Stimulated activated CD4-positive, alpha-beta T cell treated with anti-CD3 and anti-CD28 coated beads, Interleukin-12 subunit alpha, Interleukin-12 subunit beta, amount 100 ng/mL, for 48 hours (primary cell): ENCODE data around the gene GRIK3.

Source experiments
- DNase-seq, 3 donors: peaks; one replicate each; pipeline ENCODE4 v3.0.0-alpha.2; 2020; ENCODE audit warnings: low read depth in 2 of 3, low spot score in 1 of 3

The GRIK3 gene

DNA sequence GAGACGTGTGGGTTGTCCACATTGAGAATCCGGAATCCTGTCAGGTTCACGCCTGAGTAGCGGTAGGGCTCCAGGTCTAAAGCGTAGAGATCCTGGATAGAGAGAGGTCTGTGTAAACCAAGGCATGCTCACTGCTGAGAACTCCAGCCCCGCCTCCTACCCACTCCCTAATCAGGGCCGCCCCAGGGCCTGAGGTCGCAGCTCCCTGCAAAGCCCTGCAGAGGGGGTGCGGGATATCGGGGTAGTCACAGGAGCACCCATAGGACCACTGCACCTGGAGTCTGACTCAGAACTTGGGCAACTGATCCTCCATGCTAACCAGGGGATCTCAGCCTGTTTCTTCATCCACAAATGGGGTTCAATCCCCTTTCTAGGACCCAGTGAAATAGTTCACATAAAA lies 174.4 kb downstream of the GRIK3 start:
- DNase-seq = no peak

GRCh38 chr1:36858981-36859380 lies 175.3 kb downstream of the GRIK3 start:
- DNase-seq = no peak

DNA sequence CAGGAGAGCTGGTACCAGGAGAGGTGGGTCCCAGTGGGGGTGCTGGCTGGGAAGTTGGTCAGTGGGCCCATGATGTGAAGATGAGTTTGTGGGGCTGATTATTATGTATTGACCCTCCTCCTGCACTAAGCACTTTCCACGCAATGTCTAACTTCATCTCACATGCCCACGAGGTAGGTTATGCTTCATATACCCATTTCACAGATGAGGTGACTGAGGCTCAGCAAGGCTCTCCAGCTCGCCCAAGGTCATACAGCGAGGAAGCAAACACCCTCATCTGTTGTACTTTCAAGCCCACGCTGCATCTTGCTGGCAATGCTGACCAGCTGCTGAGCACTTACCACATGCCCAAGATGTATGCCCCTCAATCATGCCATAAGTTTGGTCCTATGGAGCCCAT lies 175.8 kb downstream of the GRIK3 start:
- no peak for DNase-seq

GRCh38 chr1:36857754-36858153 lies 176.6 kb downstream of the GRIK3 start:
- no peak for DNase-seq

GRCh38 chr1:36855699-36856494 lies 178.4 kb downstream of the GRIK3 start:
- DNase-seq = no peak

DNA sequence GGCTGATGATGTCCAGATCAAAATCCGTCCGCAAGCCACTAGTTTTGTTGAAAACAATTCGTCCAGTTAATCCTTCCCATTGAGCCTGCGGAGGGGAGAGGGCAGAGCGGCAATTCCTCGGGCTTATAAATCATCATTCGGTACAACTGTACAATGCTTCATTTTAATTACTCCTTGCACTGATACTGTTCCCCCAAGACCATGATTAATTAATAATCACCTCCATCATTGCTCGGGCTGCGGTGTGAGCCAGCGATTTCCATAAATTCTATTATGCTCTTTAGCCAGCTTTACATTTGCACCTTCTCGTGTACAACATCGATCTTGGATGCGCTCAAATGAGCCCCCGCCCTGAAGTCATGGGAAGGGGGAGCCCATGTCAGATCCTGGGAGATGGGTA lies 180.7 kb downstream of the GRIK3 start:
- DNase-seq = no peak

- no peak for DNase-seq
Observed at GRCh38 chr1:36852586-36852985, 181.7 kb downstream of the GRIK3 start.

DNA sequence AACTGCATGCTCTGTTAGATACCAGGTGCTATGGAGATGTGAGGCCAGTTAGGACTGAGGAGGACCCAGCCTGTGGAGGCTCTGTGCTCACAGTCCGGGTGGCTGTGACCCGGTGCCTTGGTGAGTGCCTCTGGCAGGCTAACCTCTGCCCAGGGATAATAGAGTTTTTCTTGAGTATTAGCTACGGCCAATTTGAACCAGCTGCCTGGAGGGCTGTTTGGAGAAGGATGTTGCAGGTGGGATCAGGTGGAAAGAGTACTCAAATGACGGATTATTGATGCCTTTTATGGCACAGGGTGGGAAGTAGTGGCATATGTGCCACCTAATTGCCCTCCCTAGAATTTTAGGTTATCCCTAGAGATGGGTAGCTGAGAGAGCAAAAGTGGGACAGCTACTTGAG lies 182.7 kb downstream of the GRIK3 start:
- DNase-seq = no peak

GRCh38 chr1:36851087-36851486 lies 183.2 kb downstream of the GRIK3 start:
- no peak for DNase-seq

DNA sequence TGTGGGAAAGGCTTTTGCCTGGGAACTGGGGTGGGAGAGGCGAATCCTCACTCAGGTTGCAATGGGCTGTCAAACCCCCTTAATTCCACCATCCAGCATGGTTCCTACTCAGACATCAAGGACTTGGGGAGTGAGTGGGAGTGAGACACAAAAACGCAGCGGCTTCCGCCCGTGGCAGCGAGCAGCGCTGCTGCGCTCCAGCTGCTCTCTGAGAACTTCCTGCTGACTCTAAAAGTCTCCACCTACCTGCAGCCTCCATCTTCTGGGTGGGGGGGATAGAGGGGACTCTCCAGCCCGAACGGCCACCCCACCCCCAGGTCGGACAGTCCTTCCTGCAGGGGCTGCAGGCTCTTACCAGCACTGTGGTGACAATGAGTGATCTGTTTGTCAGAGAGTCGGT lies 184.4 kb downstream of the GRIK3 start:
- no peak for DNase-seq

- no peak for DNase-seq
Observed at GRCh38 chr1:36847761-36848160, 186.6 kb downstream of the GRIK3 start.

DNA sequence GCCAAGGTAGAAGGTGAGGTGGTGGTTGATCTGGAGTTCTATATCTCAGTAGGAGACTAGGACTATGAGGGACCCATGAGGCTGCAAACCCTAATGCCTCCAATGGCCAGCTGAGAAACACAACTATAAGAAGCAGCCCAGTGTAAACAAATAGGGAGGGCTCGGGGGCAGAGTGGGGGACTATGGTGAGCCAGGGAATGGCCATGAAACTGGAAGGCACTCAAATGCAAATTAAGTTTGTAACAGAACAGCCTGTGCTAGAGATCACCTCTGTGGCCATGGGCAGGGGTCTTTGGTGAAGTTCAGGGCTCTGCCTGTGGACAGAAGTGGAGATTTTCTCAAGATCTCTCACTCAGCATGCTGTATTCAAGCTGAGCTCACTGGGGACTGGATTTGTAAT lies 187.1 kb downstream of the GRIK3 start:
- DNase-seq = no peak

DNA sequence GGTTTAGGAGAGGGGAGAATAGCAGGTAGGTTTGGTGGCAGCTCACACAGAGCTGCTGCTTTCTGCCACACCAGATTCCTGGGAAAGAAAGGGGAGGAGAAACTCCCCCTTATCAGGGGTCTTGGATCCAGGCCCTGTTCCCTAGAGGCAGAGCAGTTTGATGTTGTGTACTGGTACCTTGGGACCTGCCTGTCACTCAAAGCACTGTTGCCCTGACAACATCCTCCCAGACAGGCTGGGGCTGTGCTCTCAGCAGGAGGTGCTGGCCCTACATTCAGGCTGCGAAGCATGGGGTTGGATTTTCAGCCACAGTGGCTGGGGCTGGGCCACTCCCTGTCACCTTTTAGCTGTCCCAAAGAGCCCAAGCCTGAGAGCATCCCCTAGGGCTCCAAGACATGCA lies 188.0 kb downstream of the GRIK3 start:
- DNase-seq = no peak

GRCh38 chr1:36845802-36846201 lies 188.5 kb downstream of the GRIK3 start:
- no peak for DNase-seq

DNA sequence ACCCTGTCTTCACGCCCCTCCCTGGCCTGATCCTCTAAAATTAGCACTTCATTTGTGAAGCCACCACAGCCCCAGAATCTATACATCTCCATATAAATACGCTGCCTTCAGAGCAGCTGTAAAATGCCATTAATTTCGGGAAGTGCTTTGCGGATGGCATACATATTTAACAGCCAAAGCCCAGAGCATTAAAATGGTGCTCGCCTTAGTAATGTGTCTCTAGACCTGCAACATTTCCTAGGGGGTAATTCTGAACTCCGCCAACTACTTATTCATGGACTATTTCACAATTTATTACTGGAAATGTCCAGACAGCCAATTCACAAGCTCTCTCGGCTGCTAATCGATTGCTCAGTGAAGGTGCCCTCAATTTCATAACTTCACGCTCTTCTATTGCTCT lies 189.4 kb downstream of the GRIK3 start:
- no peak for DNase-seq

DNA sequence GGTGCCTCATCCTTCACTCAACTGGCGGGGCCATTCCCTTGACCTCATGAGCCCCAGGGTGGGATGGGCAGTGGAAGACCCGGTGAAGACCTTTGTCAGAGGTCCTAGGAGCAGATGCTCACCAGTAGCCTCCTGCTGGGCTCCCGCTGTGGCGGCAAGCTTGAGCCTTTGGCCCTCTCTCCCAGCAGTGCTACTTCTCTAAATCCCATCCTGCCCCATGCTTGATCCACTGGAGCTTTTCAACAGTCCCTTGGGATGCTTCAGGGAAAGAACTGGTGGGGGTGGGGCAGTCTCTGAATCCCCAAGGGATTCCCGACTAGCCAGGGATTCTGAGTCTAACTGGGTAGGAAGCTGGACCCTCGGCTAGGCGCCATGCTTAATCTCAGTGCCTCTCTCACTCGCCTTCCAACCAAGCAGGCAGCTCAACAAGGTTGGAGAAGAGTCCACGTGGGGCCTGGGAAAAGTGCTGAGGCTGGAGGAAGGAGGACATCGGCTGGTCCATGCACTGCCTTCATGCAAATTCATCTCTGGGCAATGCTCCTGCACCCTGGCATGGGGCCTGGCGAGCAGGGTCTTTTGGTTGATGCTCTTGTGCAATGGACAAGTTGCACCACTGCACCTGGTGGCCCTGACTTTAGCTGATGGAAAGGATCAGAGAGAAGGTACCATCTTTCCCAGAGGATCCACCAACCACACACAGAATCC lies 190.3 kb downstream of the GRIK3 start:
- no peak for DNase-seq

DNA sequence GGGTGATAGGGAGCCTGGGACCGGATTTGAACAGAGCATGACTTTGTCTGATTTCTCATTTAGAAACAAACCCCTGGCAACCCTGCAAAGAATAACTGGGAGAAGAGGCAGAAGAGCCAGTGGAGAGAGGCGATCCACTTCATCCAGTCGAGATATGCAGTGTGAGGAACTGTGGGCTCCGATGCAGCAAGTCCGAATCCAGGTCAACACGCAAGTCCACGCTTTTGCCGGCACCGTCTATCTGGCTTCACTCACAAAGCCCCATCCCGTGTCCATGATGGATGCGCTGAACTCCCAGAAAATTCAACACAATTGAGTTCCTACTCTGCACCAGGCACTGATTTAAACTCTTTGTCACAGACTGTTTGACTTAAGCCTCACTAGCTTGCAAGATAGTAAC lies 191.3 kb downstream of the GRIK3 start:
- DNase-seq = no peak

- DNase-seq = no peak
Observed at GRCh38 chr1:36842448-36842847, 191.9 kb downstream of the GRIK3 start.

DNA sequence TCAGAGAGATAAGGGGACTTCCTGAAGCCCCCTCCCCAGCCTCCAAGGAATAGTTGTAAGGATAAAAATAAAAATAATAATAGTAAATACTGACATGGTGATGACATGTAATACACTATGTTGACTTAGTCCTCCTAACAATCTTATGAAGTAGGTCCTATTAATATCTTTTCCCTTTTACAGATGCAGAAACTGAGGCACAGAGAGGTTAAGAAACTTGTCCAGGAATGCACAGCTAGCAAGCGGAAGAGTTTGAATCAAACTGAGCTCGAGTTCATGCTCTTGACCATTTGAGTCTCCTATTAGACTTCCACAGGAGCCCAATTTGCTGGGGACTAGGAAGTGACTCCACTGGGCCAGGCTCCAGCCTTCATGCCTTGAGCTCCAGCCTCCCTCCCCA lies 194.8 kb downstream of the GRIK3 start:
- no peak for DNase-seq

DNA sequence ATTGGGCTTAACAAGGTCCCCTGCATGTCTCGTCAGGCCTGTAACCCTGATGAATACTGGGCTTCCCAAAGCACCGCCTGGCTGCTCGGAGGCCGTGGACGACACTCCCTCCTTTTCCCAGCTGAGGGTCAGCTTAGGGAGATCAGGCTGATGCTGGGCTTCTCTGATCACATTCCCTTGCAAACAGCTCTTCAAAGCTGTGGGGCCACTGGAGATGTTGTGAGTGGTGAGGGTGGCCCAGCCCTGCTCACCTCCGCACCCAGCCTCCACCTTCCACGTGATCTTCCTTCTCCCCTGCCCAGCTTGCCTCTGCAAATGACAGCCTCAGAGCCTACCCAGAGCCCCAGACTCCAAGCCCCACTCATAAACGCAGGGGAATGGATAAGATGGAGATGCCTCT lies 195.4 kb downstream of the GRIK3 start:
- no peak for DNase-seq

- DNase-seq = no peak
Observed at GRCh38 chr1:36836916-36837315, 197.4 kb downstream of the GRIK3 start.

DNA sequence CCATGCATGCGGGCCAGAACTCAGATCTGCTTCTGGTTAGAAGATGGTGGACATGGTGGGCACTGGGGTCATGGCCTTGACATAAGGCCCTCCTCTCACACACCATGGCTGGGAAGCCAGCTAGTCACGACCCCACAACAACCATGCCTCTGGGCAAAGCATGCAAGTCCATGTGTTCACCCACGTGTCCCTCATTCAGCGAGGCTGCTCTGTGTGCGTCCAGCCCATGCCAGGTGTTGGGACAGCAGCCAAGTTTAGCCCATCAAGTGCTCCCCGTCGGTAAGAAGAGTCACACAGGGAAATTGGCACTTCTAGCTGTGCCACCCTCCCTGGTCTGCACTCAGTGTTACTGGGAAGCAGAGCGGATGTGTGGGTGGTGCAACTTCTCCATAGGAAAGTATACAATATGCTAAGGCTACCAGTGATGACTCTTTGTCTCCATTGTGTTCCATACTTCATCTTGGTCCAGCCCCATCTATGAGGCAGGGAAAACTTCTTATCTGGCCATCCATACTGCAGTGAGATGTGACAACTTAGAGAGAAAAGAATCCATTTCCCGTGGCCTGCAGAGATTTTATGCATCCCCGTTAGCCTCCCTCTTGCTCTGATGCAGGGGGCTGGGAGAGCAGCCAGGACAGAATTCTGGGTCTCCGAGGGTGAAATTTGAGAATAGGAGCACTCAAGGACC lies 198.0 kb downstream of the GRIK3 start:
- no peak for DNase-seq
